ENCODE measurements around the gene RGS14. TPM values are rescaled to one million over a fixed set of nuclear protein-coding genes. Genes with fewer than 3 reads are reported as not detected.
A peak's percentile ranks its signal among the peaks of the same experiment; 100 is the strongest.

RGS14 gene
- total RNA-seq, 2 donors from 2014 or later, result 41.3 to 50.8 TPM

DNA sequence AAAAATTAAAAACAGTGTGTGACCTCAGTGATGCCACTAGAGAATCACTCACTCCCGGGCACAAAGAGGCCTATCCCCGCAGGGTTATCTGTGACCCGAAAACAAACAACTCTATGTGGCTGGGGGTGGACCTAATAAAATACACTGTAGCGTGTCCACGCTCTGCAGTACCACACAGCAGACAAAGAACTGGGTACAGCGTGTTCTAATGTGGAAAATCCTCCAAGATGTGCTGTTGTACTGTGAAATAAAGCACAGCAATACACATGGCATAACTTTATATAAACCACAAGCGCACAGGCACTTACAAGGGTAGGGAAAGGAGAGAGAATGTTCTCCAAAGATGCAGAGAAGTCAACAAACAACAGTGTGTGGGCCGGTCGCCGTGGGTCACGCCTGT lies 18.4 kb downstream of the RGS14 start:
- Mint-ChIP-seq H3K9me3 (no peaks in the 10 kb centered on the region), H3K36me3 (ENCODE audit: insufficient read depth in 2 of 2) (no peaks in the 10 kb centered on the region), H3K27ac (peak overlapping the region; percentile 68), H3K4me3 (no peak overlapping the region), H3K4me1 (ENCODE audit: low read depth) (peaks cover 56% of the 10 kb centered on the region), H3K27me3 (ENCODE audit: low read depth) (no peaks in the 10 kb centered on the region)
- ATAC-seq (replicated peaks in 1 of 2) (no peak), DNase-seq (no peak)

DNA sequence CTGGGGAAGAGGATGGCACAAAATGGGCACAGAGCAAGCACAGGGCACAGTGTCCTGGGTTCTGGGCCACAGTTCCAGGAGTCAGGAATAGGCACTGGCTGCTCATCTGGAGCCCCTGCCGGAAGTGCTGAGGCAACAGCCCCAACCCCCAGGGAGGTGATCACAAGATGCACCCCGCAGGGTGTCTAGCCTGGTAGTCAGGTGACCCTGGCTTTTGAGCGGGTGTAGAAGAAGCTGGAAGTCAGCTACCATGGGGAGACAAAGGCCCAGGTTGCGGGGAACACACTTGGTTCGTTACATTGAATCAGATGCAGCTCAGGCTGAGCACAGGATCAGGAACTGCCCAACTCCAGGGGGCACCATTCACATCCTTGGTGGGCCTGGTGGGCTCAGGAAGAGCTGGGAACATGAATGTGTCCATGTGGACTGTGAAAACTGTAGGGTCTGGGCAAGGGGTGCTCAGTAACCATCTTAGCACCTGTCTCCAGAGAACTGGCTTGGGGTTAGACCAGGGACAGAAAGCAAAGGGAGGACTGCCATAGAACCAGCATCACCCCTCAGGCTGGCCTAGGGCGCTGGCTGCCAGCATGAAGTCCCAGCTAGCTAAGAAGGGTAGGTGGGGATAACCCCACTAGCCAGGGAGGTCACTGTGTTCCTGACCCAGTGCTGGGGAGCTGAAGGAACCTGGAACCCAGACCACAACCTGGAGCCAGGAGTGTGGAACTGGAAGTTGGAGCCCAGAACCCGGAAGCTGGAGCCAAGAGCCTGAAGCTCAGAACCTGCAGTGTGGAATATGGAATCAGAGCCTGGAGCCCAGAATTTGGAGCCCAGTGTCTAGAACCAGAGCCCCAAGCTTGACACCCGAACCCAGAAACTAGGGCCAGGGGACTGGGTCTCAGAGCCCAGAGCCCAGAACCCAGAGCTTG lies 20.4 kb downstream of the RGS14 start:
- no peak for ATAC-seq (replicated peaks in 1 of 2)
- Mint-ChIP-seq H3K4me1 (ENCODE audit: low read depth) (peaks cover 46% of the 10 kb centered on the region), H3K9me3 (no peaks in the 10 kb centered on the region), H3K4me3 (no peak overlapping the region), H3K27ac (no peak overlapping the region), H3K27me3 (ENCODE audit: low read depth) (no peaks in the 10 kb centered on the region), H3K36me3 (ENCODE audit: insufficient read depth in 2 of 2) (no peaks in the 10 kb centered on the region)
- no peak for DNase-seq

- peak overlapping the region; percentile 38 to 45 for H3K4me3 Mint-ChIP-seq
- peak overlapping the region; percentile 87 for H3K27ac Mint-ChIP-seq
- H3K9me3 Mint-ChIP-seq, result no peaks in the 10 kb centered on the region
- H3K36me3 Mint-ChIP-seq (ENCODE audit: insufficient read depth in 2 of 2), result no peaks in the 10 kb centered on the region
- no peaks in the 10 kb centered on the region for H3K27me3 Mint-ChIP-seq (ENCODE audit: low read depth)
- peak; percentile 43 to 54 for DNase-seq
- ATAC-seq (replicated peaks in 1 of 2), result peak; percentile 92 to 99
- peaks cover 35% of the 10 kb centered on the region for H3K4me1 Mint-ChIP-seq (ENCODE audit: low read depth)
Observed at GRCh38 chr5:177378884-177379883, 21.5 kb downstream of the RGS14 start.

DNA sequence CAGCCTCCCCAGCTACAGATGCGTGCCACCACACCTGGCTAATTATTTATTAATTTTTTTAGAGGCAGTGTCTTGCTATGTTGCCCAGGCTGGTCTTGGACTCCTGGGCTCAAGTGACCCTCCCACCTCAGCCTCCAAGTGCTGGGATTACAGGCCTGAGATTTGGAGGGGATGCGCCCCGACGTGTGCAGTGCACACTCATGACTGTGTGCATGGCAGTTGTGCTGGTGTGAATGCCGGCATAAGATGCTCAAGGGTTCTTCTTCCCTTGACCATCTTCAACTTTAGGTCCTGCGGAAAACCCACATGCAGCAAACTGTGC lies 23.0 kb downstream of the RGS14 start:
- Mint-ChIP-seq H3K36me3 (ENCODE audit: insufficient read depth in 2 of 2) (no peaks in the 10 kb centered on the region), H3K4me3 (no peak overlapping the region), H3K4me1 (ENCODE audit: low read depth) (peaks cover 27% of the 10 kb centered on the region), H3K27me3 (ENCODE audit: low read depth) (no peaks in the 10 kb centered on the region), H3K27ac (no peak overlapping the region), H3K9me3 (no peaks in the 10 kb centered on the region)
- ATAC-seq (replicated peaks in 1 of 2) (no peak), DNase-seq (no peak)

DNA sequence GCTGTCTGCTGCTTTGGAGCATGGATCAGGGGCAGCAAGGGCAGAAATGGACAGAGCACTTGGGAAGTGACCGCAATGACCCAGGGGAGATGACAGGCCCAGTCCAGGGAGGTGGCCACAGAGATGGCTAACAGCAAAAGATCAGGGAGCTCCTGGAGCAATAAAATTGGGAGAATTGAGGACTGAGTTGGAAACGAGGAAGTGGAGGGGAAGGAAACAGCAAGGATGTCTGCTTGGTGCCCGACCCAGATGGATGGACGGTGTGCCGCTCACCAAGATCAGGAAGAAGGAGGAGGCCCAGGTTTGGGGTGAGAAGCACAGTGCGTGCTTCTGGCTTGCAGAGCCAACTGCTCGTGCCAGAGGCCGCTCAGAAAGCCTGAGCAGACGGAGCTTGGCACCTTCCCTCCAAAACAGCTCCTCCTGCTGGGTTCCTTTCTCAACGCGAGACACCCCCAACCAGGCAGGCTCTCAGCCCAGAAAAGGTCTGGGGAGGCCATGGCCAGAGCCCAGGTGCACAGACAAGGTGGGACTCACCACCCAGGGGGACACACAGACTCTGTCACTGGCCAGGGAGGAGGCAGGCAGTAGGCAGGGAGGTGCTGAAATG lies 24.8 kb downstream of the RGS14 start:
- Mint-ChIP-seq H3K9me3 (no peaks in the 10 kb centered on the region), H3K27me3 (ENCODE audit: low read depth) (no peaks in the 10 kb centered on the region)
- ATAC-seq (replicated peaks in 1 of 2), result peak in 1 of 2 donors; percentile 48

GRCh38 chr5:177383181-177383580 lies 25.5 kb downstream of the RGS14 start:
- Mint-ChIP-seq H3K9me3 (no peaks in the 10 kb centered on the region), H3K27ac (no peak overlapping the region), H3K4me1 (ENCODE audit: low read depth) (peaks cover 27% of the 10 kb centered on the region), H3K27me3 (ENCODE audit: low read depth) (no peaks in the 10 kb centered on the region), H3K36me3 (ENCODE audit: insufficient read depth in 2 of 2) (no peaks in the 10 kb centered on the region), H3K4me3 (no peak overlapping the region)
- DNase-seq (no peak), ATAC-seq (replicated peaks in 1 of 2) (no peak)

More for the DNA sequence above, 24.8 kb downstream of the RGS14 start:
- Mint-ChIP-seq H3K36me3 (ENCODE audit: insufficient read depth in 2 of 2) (no peaks in the 10 kb centered on the region), H3K4me1 (ENCODE audit: low read depth) (peaks cover 27% of the 10 kb centered on the region), H3K4me3 (no peak overlapping the region), H3K27ac (no peak overlapping the region)
- peak; percentile 27 to 37 for DNase-seq

DNA sequence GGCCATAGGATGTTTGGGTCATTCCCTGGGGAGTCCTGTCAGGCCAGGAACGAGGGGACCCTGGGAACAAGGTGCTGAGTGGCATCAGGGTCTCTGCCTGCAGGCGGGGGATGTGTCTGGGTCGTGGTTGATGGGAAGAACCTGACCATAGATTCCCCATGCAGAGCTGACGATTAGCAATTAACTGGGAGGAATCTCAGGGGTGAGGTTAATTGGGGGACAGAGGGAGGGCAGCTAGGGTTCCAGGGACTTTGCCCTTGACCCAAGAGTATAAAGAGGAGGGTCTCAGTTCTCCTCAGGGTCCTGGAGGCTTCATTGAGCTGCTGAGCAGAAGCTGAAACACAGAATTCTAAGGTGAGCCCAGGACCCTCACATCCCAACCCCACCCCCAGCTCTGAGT lies 26.4 kb downstream of the RGS14 start, which contains the start of gene SLC34A1:
Gene SLC34A1, plus strand, starts transcription at position 301 of the 400 bp plus-strand sequence. CDS start 1,308 bp downstream, outside the sequence.
- no peak within 1 kb of the TSS for H3K27ac Mint-ChIP-seq
- H3K36me3 Mint-ChIP-seq (ENCODE audit: insufficient read depth in 2 of 2), result no peaks in the 10 kb centered on the region
- H3K9me3 Mint-ChIP-seq, result no peaks in the 10 kb centered on the region
- peaks cover 32% of the 10 kb centered on the region for H3K4me1 Mint-ChIP-seq (ENCODE audit: low read depth)
- DNase-seq (no peak), ATAC-seq (replicated peaks in 1 of 2) (no peak)
- no peak within 1 kb of the TSS for H3K4me3 Mint-ChIP-seq
- H3K27me3 Mint-ChIP-seq (ENCODE audit: low read depth), result no peaks in the 10 kb centered on the region

DNA sequence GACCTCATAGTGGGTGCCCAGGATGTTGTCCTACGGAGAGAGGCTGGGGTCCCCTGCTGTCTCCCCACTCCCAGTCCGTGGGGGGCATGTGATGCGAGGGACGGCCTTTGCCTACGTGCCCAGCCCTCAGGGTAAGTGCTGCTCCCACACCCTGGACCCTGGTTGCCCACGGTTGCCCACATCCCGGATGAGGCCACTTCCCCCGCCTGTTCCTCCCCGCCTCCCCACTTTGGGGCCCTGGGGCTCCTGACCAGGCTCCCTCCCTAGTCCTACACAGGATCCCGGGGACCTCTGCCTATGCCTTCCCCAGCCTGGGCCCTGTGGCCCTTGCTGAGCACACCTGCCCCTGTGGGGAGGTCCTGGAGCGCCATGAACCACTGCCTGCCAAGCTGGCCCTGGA lies 28.0 kb downstream of the RGS14 start:
- peaks cover 35% of the 10 kb centered on the region for H3K4me1 Mint-ChIP-seq (ENCODE audit: low read depth)
- ATAC-seq (replicated peaks in 1 of 2) (no peak), DNase-seq (no peak)
- no peaks in the 10 kb centered on the region for H3K27me3 Mint-ChIP-seq (ENCODE audit: low read depth)
- H3K4me3 Mint-ChIP-seq, result no peak overlapping the region
- no peaks in the 10 kb centered on the region for H3K36me3 Mint-ChIP-seq (ENCODE audit: insufficient read depth in 2 of 2)
- H3K27ac Mint-ChIP-seq, result no peak overlapping the region
- H3K9me3 Mint-ChIP-seq, result no peaks in the 10 kb centered on the region

- no peaks in the 10 kb centered on the region for H3K36me3 Mint-ChIP-seq (ENCODE audit: insufficient read depth in 2 of 2)
- ATAC-seq (replicated peaks in 1 of 2), result no peak
- H3K27me3 Mint-ChIP-seq (ENCODE audit: low read depth), result no peaks in the 10 kb centered on the region
- H3K4me3 Mint-ChIP-seq, result no peak overlapping the region
- H3K4me1 Mint-ChIP-seq (ENCODE audit: low read depth), result peaks cover 43% of the 10 kb centered on the region
- H3K27ac Mint-ChIP-seq, result no peak overlapping the region
- DNase-seq, result no peak
- H3K9me3 Mint-ChIP-seq, result no peaks in the 10 kb centered on the region
Observed at GRCh38 chr5:177386542-177386941, 28.8 kb downstream of the RGS14 start.

DNA sequence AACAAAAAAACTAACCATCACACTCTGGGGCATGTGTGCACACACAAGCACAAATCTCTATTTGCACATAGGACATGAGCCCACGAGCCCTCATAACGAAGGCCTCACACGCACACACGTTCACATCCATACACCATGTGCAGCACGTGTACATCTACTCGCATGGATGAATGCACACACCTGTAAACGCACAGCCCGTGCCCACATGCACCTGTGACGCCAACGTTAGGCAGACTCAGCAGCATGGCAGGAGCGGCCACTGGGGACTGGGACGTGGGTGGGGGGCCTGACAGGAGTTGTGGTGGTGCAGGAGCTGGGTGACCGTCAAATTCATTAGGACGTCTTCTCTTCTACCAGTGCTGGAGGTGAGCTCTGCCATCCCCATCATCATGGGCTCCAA lies 29.7 kb downstream of the RGS14 start:
- DNase-seq, result no peak
- no peaks in the 10 kb centered on the region for H3K27me3 Mint-ChIP-seq (ENCODE audit: low read depth)
- H3K4me3 Mint-ChIP-seq, result no peak overlapping the region
- no peaks in the 10 kb centered on the region for H3K36me3 Mint-ChIP-seq (ENCODE audit: insufficient read depth in 2 of 2)
- no peak for ATAC-seq (replicated peaks in 1 of 2)
- no peaks in the 10 kb centered on the region for H3K9me3 Mint-ChIP-seq
- peaks cover 42% of the 10 kb centered on the region for H3K4me1 Mint-ChIP-seq (ENCODE audit: low read depth)
- no peak overlapping the region for H3K27ac Mint-ChIP-seq

GRCh38 chr5:177388521-177389052 lies 30.9 kb downstream of the RGS14 start:
- Mint-ChIP-seq H3K9me3 (no peaks in the 10 kb centered on the region), H3K4me3 (peak overlapping the region; percentile 26 to 71), H3K27me3 (ENCODE audit: low read depth) (no peaks in the 10 kb centered on the region), H3K36me3 (ENCODE audit: insufficient read depth in 2 of 2) (no peaks in the 10 kb centered on the region), H3K4me1 (ENCODE audit: low read depth) (peaks cover 37% of the 10 kb centered on the region), H3K27ac (no peak overlapping the region)
- ATAC-seq (replicated peaks in 1 of 2), result no peak
- no peak for DNase-seq

DNA sequence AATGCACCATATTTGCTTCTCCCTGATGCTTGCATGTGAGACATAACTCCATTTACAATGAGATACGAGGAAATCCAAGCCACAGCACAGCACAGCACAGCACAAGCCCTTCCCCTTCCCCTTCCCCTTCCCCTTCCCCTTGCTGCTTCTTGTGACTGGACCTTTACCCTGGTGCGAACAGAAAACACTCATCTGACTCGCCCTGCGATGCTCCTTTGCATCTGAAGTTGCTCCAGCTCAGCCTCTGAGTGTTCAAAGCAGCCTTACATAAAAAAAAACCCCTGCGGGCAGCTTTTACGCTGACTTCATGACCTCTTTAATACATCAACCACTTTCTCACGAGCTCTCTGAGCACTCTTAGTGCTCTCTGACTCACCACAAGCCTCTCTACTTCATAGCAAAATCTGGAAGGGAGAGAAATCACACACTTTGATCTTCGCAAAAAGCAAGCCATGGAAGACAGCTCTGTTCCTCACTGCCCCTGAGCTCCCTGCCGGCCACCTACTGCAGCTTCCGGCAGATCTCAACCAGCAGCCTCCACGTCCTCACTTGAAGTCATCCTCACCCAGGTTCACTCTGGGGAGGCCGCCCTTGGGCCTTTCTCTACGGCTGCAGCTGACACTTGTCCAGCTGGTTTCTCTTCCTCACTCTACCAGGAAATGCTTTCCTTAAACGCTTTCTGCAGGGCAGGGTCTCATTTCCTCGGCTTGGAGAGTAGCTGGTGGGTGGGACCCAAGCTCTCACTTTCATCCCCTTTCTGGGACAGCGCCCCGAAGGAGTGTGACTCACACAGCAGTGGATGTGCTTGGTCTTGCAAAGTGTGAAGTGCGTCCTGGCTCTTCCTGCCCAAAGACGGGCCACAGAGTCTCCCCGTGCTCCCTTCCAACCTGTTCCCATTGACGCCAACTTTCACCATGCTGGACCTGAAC lies 31.8 kb downstream of the RGS14 start:
- H3K27ac Mint-ChIP-seq, result peak overlapping the region; percentile 75
- no peaks in the 10 kb centered on the region for H3K9me3 Mint-ChIP-seq
- ATAC-seq (replicated peaks in 1 of 2), result peak; percentile 86
- no peaks in the 10 kb centered on the region for H3K27me3 Mint-ChIP-seq (ENCODE audit: low read depth)
- H3K36me3 Mint-ChIP-seq (ENCODE audit: insufficient read depth in 2 of 2), result no peaks in the 10 kb centered on the region
- H3K4me1 Mint-ChIP-seq (ENCODE audit: low read depth), result peaks cover 37% of the 10 kb centered on the region
- peak; percentile 65 to 73 for DNase-seq
- peak overlapping the region; percentile 26 to 71 for H3K4me3 Mint-ChIP-seq

Measured in activated T-cell treated with anti-CD3 and anti-CD28 coated beads, Interleukin-2, amount 50 U/mL, for 72 hours (primary cell).